Loucy (cell line): ENCODE data around the gene DDX3Y.

Experiments
- H2AFZ ChIP-seq: fragments of 200-600 bp; sonication (generic); 2 replicates; pipeline ENCODE4 v1.6.0; 2016; ENCODE audit warnings: antibody characterized with exemption, mild to moderate bottlenecking, low read length, moderate library complexity
- H3F3A ChIP-seq: fragments of 200-600 bp; 2 replicates; pipeline ENCODE4 v1.6.0; 2016; ENCODE audit warnings: antibody characterized with exemption, low read depth, mild to moderate bottlenecking
- H3K27me3 ChIP-seq: fragments of 200-600 bp; sonication (generic); 2 replicates; pipeline ENCODE4 v1.6.1; 2014; ENCODE audit warnings: low read length, mild to moderate bottlenecking; ENCODE audit not compliant: insufficient read depth, poor library complexity, severe bottlenecking
- H3K36me3 ChIP-seq: fragments of 200-600 bp; sonication (generic); 2 replicates; pipeline ENCODE4 v1.6.1; 2016; ENCODE audit warnings: low read length; ENCODE audit not compliant: insufficient read depth
- H3K4me1 ChIP-seq: fragments of 200-600 bp; sonication (generic); 2 replicates; pipeline ENCODE4 v1.5.1; 2014; ENCODE audit warnings: low read length, mild to moderate bottlenecking; ENCODE audit not compliant: insufficient read depth, poor library complexity, severe bottlenecking
- H3K4me2 ChIP-seq: fragments of 200-600 bp; sonication (generic); 2 replicates; pipeline ENCODE4 v1.6.0; 2014; ENCODE audit warnings: antibody characterized with exemption, low read length, low read depth, mild to moderate bottlenecking; ENCODE audit not compliant: poor library complexity, severe bottlenecking
- H3K4me3 ChIP-seq: fragments of 200-600 bp; sonication (generic); 2 replicates; pipeline ENCODE4 v1.5.1; 2014; ENCODE audit warnings: low read length, mild to moderate bottlenecking, mixed read lengths; ENCODE audit not compliant: poor library complexity, severe bottlenecking
- H3K79me2 ChIP-seq: fragments of 200-600 bp; sonication (generic); 2 replicates; pipeline ENCODE4 v1.6.1; 2014; ENCODE audit warnings: low read length; ENCODE audit not compliant: insufficient read depth
- H3K9ac ChIP-seq: fragments of 200-600 bp; sonication (generic); 2 replicates; pipeline ENCODE4 v1.6.0; 2014; ENCODE audit warnings: mild to moderate bottlenecking, low read depth, low read length, moderate library complexity; ENCODE audit not compliant: poor library complexity, severe bottlenecking
- H3K9me2 ChIP-seq: fragments of 200-600 bp; sonication (generic); replicated peaks from 2 replicates; pipeline ENCODE4 v1.6.1; 2016; ENCODE audit warnings: low read depth, low read length, mixed read lengths
- H3K9me3 ChIP-seq: fragments of 200-600 bp; sonication (generic); 2 replicates; pipeline ENCODE4 v1.6.1; 2014; ENCODE audit warnings: mild to moderate bottlenecking, antibody characterized with exemption, low read length, low read depth; ENCODE audit not compliant: insufficient read depth
- H4K20me1 ChIP-seq: fragments of 200-600 bp; sonication (generic); 2 replicates; pipeline ENCODE4 v1.6.0; 2014; ENCODE audit warnings: antibody characterized with exemption, low read length, mild to moderate bottlenecking; ENCODE audit not compliant: insufficient read depth, poor library complexity, severe bottlenecking
- CTCF ChIP-seq: fragments of 200-600 bp; sonication (generic); conservative IDR thresholded peaks from 2 replicates; pipeline ENCODE4 v1.5.1; 2014; ENCODE audit warnings: mild to moderate bottlenecking, antibody characterized with exemption, low read length
- EZH2phosphoT487 ChIP-seq: fragments of 200-600 bp; IDR thresholded peaks from 2 replicates; pipeline ENCODE4 v1.6.1; 2018; ENCODE audit warnings: antibody characterized with exemption, mild to moderate bottlenecking, moderate library complexity, borderline replicate concordance

DDX3Y gene

GRCh38 chrY:12904618-12905516, at the start of gene DDX3Y:
DDX3Y (plus strand) TSS chrY:12904868; CDS start chrY:12904937, 69 bp downstream.
- H3K79me2 ChIP-seq: no peaks in the 10 kb centered on the region

GRCh38 chrY:12855791-12856275, 48.8 kb upstream of the DDX3Y start:
- Histone ChIP-seq H4K20me1 (no peaks in the 10 kb centered on the region), H3F3A (no peaks in the 10 kb centered on the region), H3K9me3 (no peaks in the 10 kb centered on the region), H3K27me3 (no peaks in the 10 kb centered on the region), H3K4me3 (no peak overlapping the region), H3K9me2 (no peaks in the 10 kb centered on the region), H3K79me2 (no peaks in the 10 kb centered on the region), H2AFZ (no peak overlapping the region), H3K9ac (no peak overlapping the region), H3K36me3 (no peaks in the 10 kb centered on the region), H3K4me1 (no peaks in the 10 kb centered on the region), H3K4me2 (no peak overlapping the region)
- TF ChIP-seq CTCF (no peak), EZH2phosphoT487 (no peak)

More at GRCh38 chrY:12904618-12905516, at the start of gene DDX3Y:
- Histone ChIP-seq H3K27me3 (no peaks in the 10 kb centered on the region), H3K9me2 (no peaks in the 10 kb centered on the region), H4K20me1 (no peaks in the 10 kb centered on the region), H2AFZ (no peak within 1 kb of the TSS), H3K4me3 (no peak within 1 kb of the TSS), H3K9ac (no peak within 1 kb of the TSS), H3K9me3 (no peaks in the 10 kb centered on the region), H3K4me2 (no peak within 1 kb of the TSS), H3K4me1 (no peaks in the 10 kb centered on the region), H3K36me3 (no peaks in the 10 kb centered on the region), H3F3A (no peaks in the 10 kb centered on the region)
- TF ChIP-seq CTCF (no peak), EZH2phosphoT487 (no peak)

- Histone ChIP-seq H3K4me3 (no peak overlapping the region), H3K27me3 (no peaks in the 10 kb centered on the region)
Measured at GRCh38 chrY:12867960-12868359, 36.7 kb upstream of the DDX3Y start.

More at GRCh38 chrY:12867960-12868359, 36.7 kb upstream of the DDX3Y start:
- H3K4me1 ChIP-seq: no peaks in the 10 kb centered on the region
- TF ChIP-seq CTCF: no peak
- no peak for TF ChIP-seq EZH2phosphoT487
- H3F3A ChIP-seq: no peaks in the 10 kb centered on the region
- no peak overlapping the region for H2AFZ ChIP-seq
- no peaks in the 10 kb centered on the region for H3K9me2 ChIP-seq
- no peaks in the 10 kb centered on the region for H3K9me3 ChIP-seq
- H4K20me1 ChIP-seq: no peaks in the 10 kb centered on the region
- H3K79me2 ChIP-seq: no peaks in the 10 kb centered on the region
- no peaks in the 10 kb centered on the region for H3K36me3 ChIP-seq
- H3K4me2 ChIP-seq: no peak overlapping the region
- no peak overlapping the region for H3K9ac ChIP-seq
